Neuron (in vitro differentiated cells): ENCODE results near the gene DNMBP.

Experiments used
- H2AFZ ChIP-seq: one replicate; pipeline ENCODE4 v1.6.1; 2013; ENCODE audit warnings: low read depth, mild to moderate bottlenecking, inconsistent platforms, low read length, moderate library complexity
- H3K27me3 ChIP-seq: one replicate; pipeline ENCODE4 v1.6.1; 2013; ENCODE audit warnings: low read length; ENCODE audit not compliant: insufficient read depth
- H3K36me3 ChIP-seq: one replicate; pipeline ENCODE4 v1.6.1; 2013; ENCODE audit warnings: low read length; ENCODE audit not compliant: insufficient read depth
- H3K4me1 ChIP-seq: one replicate; pipeline ENCODE4 v1.6.1; 2013; ENCODE audit warnings: low read length; ENCODE audit not compliant: insufficient read depth
- H3K4me3 ChIP-seq: 2 replicates; pipeline ENCODE4 v1.5.1; 2013; ENCODE audit warnings: mild to moderate bottlenecking, low read length, moderate library complexity
- H3K9me3 ChIP-seq: one replicate; pipeline ENCODE4 v1.6.1; 2013; ENCODE audit warnings: low read length

The DNMBP gene

GRCh38 chr10:100009793-100010676 lies at the start of gene DNMBP:
Gene DNMBP, minus strand, starts transcription at chr10:100009947. Its CDS starts 37,823 bp downstream, at chr10:99972124.
- Histone ChIP-seq H3K4me3 (peak within 1 kb of the TSS; percentile 87), H2AFZ (peak within 1 kb of the TSS; percentile 98), H3K4me1 (peaks cover 25% of the 10 kb centered on the region), H3K9me3 (no peaks in the 10 kb centered on the region), H3K27me3 (peaks cover 2% of the 10 kb centered on the region), H3K36me3 (no peaks in the 10 kb centered on the region)

GRCh38 chr10:100057948-100058347 lies 48.2 kb upstream of the DNMBP start:
- no peaks in the 10 kb centered on the region for H3K27me3 ChIP-seq
- no peaks in the 10 kb centered on the region for H3K4me1 ChIP-seq
- H2AFZ ChIP-seq, result no peak overlapping the region
- no peaks in the 10 kb centered on the region for H3K36me3 ChIP-seq
- H3K4me3 ChIP-seq, result no peak overlapping the region
- H3K9me3 ChIP-seq, result no peaks in the 10 kb centered on the region

GRCh38 chr10:100053686-100054460 lies 44.1 kb upstream of the DNMBP start:
- Histone ChIP-seq H3K4me1 (no peaks in the 10 kb centered on the region), H3K36me3 (no peaks in the 10 kb centered on the region), H3K27me3 (no peaks in the 10 kb centered on the region), H2AFZ (no peak overlapping the region), H3K9me3 (no peaks in the 10 kb centered on the region), H3K4me3 (no peak overlapping the region)

GRCh38 chr10:100046021-100046486 lies 36.3 kb upstream of the DNMBP start:
- Histone ChIP-seq H3K4me3 (no peak overlapping the region), H3K36me3 (no peaks in the 10 kb centered on the region), H3K9me3 (no peaks in the 10 kb centered on the region), H3K27me3 (no peaks in the 10 kb centered on the region), H3K4me1 (peaks cover 3% of the 10 kb centered on the region), H2AFZ (peak overlapping the region; percentile 17)

GRCh38 chr10:100045592-100045991 lies 35.8 kb upstream of the DNMBP start:
- Histone ChIP-seq H3K9me3 (no peaks in the 10 kb centered on the region), H2AFZ (peak overlapping the region; percentile 17), H3K27me3 (no peaks in the 10 kb centered on the region), H3K4me3 (no peak overlapping the region), H3K36me3 (no peaks in the 10 kb centered on the region), H3K4me1 (peaks cover 3% of the 10 kb centered on the region)

- H3K4me3 ChIP-seq, result no peak overlapping the region
- no peaks in the 10 kb centered on the region for H3K27me3 ChIP-seq
- no peaks in the 10 kb centered on the region for H3K9me3 ChIP-seq
- peak overlapping the region; percentile 29 for H2AFZ ChIP-seq
- no peaks in the 10 kb centered on the region for H3K36me3 ChIP-seq
- H3K4me1 ChIP-seq, result peaks cover 3% of the 10 kb centered on the region
Measured at GRCh38 chr10:100043796-100044195, 34.0 kb upstream of the DNMBP start.

GRCh38 chr10:100043344-100043743 lies 33.6 kb upstream of the DNMBP start:
- H3K36me3 ChIP-seq, result no peaks in the 10 kb centered on the region
- H3K9me3 ChIP-seq, result no peaks in the 10 kb centered on the region
- H3K4me1 ChIP-seq, result peaks cover 3% of the 10 kb centered on the region
- H3K27me3 ChIP-seq, result no peaks in the 10 kb centered on the region
- H3K4me3 ChIP-seq, result no peak overlapping the region
- no peak overlapping the region for H2AFZ ChIP-seq

- Histone ChIP-seq H3K27me3 (no peaks in the 10 kb centered on the region), H3K4me1 (peaks cover 3% of the 10 kb centered on the region), H2AFZ (no peak overlapping the region), H3K9me3 (no peaks in the 10 kb centered on the region), H3K4me3 (no peak overlapping the region), H3K36me3 (no peaks in the 10 kb centered on the region)
Measured at GRCh38 chr10:100041306-100042002, 31.7 kb upstream of the DNMBP start.

GRCh38 chr10:100038561-100039071 lies 28.9 kb upstream of the DNMBP start:
- Histone ChIP-seq H3K36me3 (no peaks in the 10 kb centered on the region), H3K4me3 (no peak overlapping the region), H3K27me3 (no peaks in the 10 kb centered on the region), H2AFZ (no peak overlapping the region), H3K9me3 (no peaks in the 10 kb centered on the region), H3K4me1 (no peaks in the 10 kb centered on the region)

GRCh38 chr10:100037758-100038315 lies 28.1 kb upstream of the DNMBP start:
- H3K4me3 ChIP-seq, result no peak overlapping the region

GRCh38 chr10:100036850-100037249 lies 27.1 kb upstream of the DNMBP start:
- Histone ChIP-seq H3K9me3 (no peaks in the 10 kb centered on the region), H3K4me1 (no peaks in the 10 kb centered on the region), H2AFZ (no peak overlapping the region), H3K27me3 (no peaks in the 10 kb centered on the region), H3K36me3 (no peaks in the 10 kb centered on the region), H3K4me3 (no peak overlapping the region)

More at GRCh38 chr10:100037758-100038315, 28.1 kb upstream of the DNMBP start:
- Histone ChIP-seq H3K36me3 (no peaks in the 10 kb centered on the region), H3K27me3 (no peaks in the 10 kb centered on the region), H2AFZ (no peak overlapping the region), H3K4me1 (no peaks in the 10 kb centered on the region), H3K9me3 (no peaks in the 10 kb centered on the region)

- Histone ChIP-seq H3K9me3 (no peaks in the 10 kb centered on the region), H2AFZ (no peak overlapping the region), H3K36me3 (no peaks in the 10 kb centered on the region), H3K4me3 (no peak overlapping the region), H3K27me3 (no peaks in the 10 kb centered on the region), H3K4me1 (no peaks in the 10 kb centered on the region)
Measured at GRCh38 chr10:100033766-100034418, 24.1 kb upstream of the DNMBP start.
